Parathyroid adenoma (tissue), 2 donors: ENCODE results near the gene PRODH2.
"Not testable (repeated sequence)": the region's sequence is repeated elsewhere in the genome, so short reads cannot be mapped to it uniquely, and the experiment has no call there.

Experiments
- H2AFZ ChIP-seq: fragments of 300-600 bp; sonication (generic); one replicate; pipeline ENCODE4 v1.7.0; 2017; ENCODE audit warnings: antibody characterized with exemption, mild to moderate bottlenecking
- H3K27ac ChIP-seq: fragments of 300-600 bp; sonication (generic); one replicate; pipeline ENCODE4 v1.7.0; 2017
- H3K27me3 ChIP-seq: fragments of 300-600 bp; sonication (generic); one replicate; pipeline ENCODE4 v1.7.0; 2017; ENCODE audit warnings: low read length; ENCODE audit not compliant: control insufficient read depth, insufficient read depth
- H3K36me3 ChIP-seq: fragments of 300-600 bp; sonication (generic); one replicate; pipeline ENCODE4 v1.7.0; 2017; ENCODE audit warnings: low read length; ENCODE audit not compliant: control insufficient read depth, insufficient read depth
- H3K4me1 ChIP-seq: fragments of 300-600 bp; sonication (generic); one replicate; pipeline ENCODE4 v1.7.0; 2017; ENCODE audit warnings: control low read depth
- H3K4me2 ChIP-seq: fragments of 300-600 bp; sonication (generic); one replicate; pipeline ENCODE4 v1.7.0; 2017; ENCODE audit warnings: low read length
- H3K4me3 ChIP-seq: fragments of 300-600 bp; sonication (generic); one replicate; pipeline ENCODE4 v1.7.0; 2017; ENCODE audit warnings: low read depth, low read length
- H3K79me2 ChIP-seq: fragments of 300-600 bp; sonication (generic); one replicate; pipeline ENCODE4 v1.7.0; 2017; ENCODE audit warnings: control low read depth
- H3K9ac ChIP-seq: fragments of 300-600 bp; sonication (generic); one replicate; pipeline ENCODE4 v1.7.0; 2017; ENCODE audit warnings: mild to moderate bottlenecking
- H3K9me3 ChIP-seq: fragments of 300-600 bp; sonication (generic); one replicate; pipeline ENCODE4 v1.7.0; 2017; ENCODE audit warnings: low read length; ENCODE audit not compliant: control insufficient read depth
- TF ChIP-seq, protein P1 (sequence below): fragments of 300-600 bp; sonication (generic); IDR thresholded peaks from one replicate; pipeline ENCODE4 v1.7.0; 2017; ENCODE audit warnings: antibody characterized with exemption, mild to moderate bottlenecking
- donor health status: primary hyperparathyroidism.

PRODH2 gene

DNA sequence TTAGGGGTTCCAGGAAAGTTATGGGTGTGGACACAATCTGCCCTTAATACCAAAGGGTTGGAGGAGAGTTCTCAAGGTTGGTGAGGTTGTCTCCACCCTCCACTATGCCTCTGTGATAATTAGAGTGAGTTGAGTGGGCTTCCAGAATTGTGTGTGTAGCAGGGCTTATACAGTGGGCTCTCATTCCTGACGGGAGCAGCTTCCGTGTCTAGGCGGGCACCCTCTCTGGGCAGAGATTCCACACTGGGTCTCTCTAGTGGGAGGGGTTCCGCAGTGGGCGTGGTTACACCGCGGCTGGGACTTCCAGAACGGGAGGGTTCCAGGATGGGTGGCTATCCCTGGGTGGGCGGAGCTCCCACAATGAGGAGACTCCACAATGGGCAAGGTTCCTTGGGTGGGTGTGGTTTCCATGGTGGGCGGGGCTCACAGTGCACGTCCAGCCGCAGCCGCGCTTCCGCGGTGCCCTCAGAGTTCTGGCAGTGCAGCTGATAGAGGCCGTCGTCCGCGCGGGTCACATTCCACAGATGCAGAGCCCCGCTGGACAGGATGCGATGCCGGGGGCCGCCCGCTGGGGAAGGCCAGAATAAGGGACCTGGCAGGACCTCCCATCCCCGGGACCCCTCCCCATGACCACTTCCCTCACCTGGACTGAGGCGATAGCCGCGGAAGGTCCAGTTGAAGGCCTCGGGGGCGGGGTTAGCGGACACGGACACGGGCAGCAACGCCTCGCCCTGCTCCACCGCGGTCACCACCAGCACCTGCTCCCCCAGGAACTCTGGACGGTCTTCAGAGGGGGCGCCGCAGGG, 31.2 kb upstream of the PRODH2 start:
- Histone ChIP-seq H3K4me2 (no peak overlapping the region), H3K27me3 (peaks cover 11% of the 10 kb centered on the region), H3K9ac (no peak overlapping the region), H3K9me3 (no peaks in the 10 kb centered on the region), H3K4me3 (no peak overlapping the region), H2AFZ (no peak overlapping the region), H3K79me2 (no peaks in the 10 kb centered on the region), H3K4me1 (peaks cover 8% of the 10 kb centered on the region), H3K27ac (no peak overlapping the region), H3K36me3 (no peaks in the 10 kb centered on the region)
- TF ChIP-seq, protein P1, sequence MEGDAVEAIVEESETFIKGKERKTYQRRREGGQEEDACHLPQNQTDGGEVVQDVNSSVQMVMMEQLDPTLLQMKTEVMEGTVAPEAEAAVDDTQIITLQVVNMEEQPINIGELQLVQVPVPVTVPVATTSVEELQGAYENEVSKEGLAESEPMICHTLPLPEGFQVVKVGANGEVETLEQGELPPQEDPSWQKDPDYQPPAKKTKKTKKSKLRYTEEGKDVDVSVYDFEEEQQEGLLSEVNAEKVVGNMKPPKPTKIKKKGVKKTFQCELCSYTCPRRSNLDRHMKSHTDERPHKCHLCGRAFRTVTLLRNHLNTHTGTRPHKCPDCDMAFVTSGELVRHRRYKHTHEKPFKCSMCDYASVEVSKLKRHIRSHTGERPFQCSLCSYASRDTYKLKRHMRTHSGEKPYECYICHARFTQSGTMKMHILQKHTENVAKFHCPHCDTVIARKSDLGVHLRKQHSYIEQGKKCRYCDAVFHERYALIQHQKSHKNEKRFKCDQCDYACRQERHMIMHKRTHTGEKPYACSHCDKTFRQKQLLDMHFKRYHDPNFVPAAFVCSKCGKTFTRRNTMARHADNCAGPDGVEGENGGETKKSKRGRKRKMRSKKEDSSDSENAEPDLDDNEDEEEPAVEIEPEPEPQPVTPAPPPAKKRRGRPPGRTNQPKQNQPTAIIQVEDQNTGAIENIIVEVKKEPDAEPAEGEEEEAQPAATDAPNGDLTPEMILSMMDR = no peak

DNA sequence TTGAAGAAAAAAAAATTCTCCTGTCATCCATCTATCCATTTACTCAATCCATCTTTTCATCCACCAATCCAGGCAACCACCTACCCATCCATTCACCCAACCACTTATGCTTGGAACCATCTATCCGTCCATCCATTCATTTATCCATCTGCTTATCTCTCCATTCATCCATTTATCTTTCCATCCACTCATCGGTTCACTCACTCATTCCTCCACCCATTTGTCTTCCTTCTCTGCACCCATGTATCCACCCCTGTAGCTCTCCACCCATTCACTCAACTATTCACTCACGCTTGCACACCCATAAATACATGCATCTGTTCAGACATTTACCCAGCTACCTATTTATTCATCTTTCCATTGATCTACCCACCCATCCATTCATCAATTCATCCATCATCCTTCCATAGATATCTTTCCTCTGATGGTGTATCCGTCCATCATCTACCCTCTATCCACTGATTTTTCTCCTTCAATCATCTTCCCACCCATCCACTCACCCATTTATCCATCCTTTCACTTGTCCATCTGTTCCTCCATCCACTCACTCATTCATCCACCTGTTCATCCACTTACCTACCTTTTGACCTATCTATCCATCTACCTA, 30.1 kb upstream of the PRODH2 start:
- Histone ChIP-seq H3K27ac (no peak overlapping the region), H3K79me2 (no peaks in the 10 kb centered on the region), H3K4me2 (no peak overlapping the region), H3K4me1 (no peaks in the 10 kb centered on the region), H2AFZ (no peak overlapping the region), H3K27me3 (peaks cover 11% of the 10 kb centered on the region), H3K36me3 (no peaks in the 10 kb centered on the region), H3K9me3 (no peaks in the 10 kb centered on the region), H3K4me3 (no peak overlapping the region), H3K9ac (no peak overlapping the region)
- TF ChIP-seq, protein P1 = no peak

DNA sequence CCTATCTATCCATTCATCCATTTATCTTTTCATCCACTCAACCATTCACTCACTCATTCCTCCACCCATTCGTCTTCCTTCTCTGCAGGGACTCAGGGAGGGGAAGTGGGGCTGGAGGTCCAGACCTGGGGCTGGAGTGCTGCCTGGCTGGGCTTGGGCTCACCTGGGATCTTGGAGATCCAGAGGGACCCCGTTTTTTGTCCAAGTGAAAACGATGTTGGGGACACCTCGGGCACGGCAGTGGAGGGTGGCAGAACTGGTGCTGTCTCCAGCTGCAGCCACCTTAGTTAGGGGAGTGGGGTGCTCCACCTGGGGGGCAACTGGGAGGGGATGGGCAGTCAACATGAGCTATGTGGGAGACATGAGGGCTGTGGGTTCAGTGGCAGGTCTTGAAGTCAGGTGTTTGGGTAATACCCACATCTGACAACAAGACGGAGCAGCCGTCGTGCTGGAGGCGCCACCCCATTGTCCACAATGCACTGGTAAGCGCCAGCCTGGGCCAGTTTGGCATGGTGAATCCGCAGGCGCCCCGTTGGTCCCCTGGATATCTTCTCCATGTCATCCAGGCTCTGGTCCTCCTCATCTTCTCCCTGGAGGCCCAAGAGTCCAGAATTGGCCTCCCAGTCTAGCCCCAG, 29.4 kb upstream of the PRODH2 start:
- Histone ChIP-seq H2AFZ (no peak overlapping the region), H3K9me3 (no peaks in the 10 kb centered on the region), H3K27me3 (peaks cover 11% of the 10 kb centered on the region), H3K9ac (no peak overlapping the region), H3K4me1 (no peaks in the 10 kb centered on the region), H3K27ac (no peak overlapping the region), H3K36me3 (no peaks in the 10 kb centered on the region), H3K4me3 (no peak overlapping the region), H3K4me2 (no peak overlapping the region), H3K79me2 (no peaks in the 10 kb centered on the region)
- TF ChIP-seq, protein P1 = no peak

DNA sequence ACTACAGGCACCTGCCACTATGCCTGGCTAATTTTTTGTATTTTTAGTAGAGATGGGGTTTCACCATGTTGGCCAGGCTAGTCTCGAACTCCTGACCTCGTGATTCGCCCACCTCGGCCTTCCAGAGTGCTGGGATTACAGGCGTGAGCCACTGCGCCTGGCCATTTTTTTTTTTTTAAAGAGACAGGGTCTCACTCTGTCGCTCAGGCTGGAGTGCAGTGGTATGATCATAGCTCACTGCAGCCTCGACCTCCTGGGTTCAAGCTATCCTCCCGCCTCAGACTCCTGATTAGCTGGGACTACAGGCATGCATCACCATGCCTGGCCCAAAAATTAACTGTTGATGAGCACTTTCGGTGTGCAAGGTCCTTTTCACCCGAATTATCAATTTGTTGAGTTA, 23.5 kb upstream of the PRODH2 start:
- H3K36me3 ChIP-seq, H3K4me2 ChIP-seq, H3K27me3 ChIP-seq, H3K4me1 ChIP-seq, H3K9ac ChIP-seq, H2AFZ ChIP-seq, H3K79me2 ChIP-seq, H3K9me3 ChIP-seq, H3K27ac ChIP-seq, H3K4me3 ChIP-seq: not testable (repeated sequence)

DNA sequence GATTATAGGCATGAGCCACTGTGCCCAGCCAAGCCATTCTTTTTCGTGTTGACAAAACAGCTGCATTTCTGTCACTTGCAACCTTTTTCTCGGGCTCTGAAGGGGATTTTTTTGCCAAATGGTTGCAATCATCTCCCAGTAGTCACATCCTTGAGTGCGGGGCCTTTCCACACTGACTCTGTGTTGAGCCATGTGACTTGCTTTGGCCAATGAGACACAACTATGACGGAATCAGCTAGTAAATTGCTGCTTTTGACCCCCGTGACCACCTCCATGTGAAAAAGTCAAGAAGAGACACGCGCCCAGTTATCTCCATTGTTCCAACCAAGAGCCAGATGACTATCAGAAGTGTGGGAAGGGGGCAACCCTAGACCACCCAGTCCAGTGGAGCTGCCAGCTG, 21.3 kb upstream of the PRODH2 start:
- Histone ChIP-seq H3K36me3 (no peaks in the 10 kb centered on the region), H3K27me3 (no peaks in the 10 kb centered on the region), H2AFZ (no peak overlapping the region), H3K27ac (no peak overlapping the region), H3K79me2 (no peaks in the 10 kb centered on the region), H3K4me2 (no peak overlapping the region), H3K9ac (no peak overlapping the region), H3K4me3 (no peak overlapping the region), H3K4me1 (no peaks in the 10 kb centered on the region), H3K9me3 (no peaks in the 10 kb centered on the region)
- TF ChIP-seq, protein P1 = no peak
